Epithelial cell of esophagus (primary cell): ENCODE data around the gene KDM4B.
A peak's percentile ranks its signal among the peaks of the same experiment; 100 is the strongest.

Source experiments
- DNase-seq: peaks from one replicate; pipeline ENCODE4 v3.0.0; 2010; ENCODE audit warnings: low read depth
- H3K4me3 ChIP-seq: 2 replicates; pipeline ENCODE4 v1.5.1; 2011; ENCODE audit warnings: mild to moderate bottlenecking, low read length, control low read depth
- CTCF ChIP-seq: IDR thresholded peaks from 2 replicates; pipeline ENCODE4 v1.5.1; 2011; ENCODE audit warnings: low read depth, mild to moderate bottlenecking, low read length, control low read depth, inconsistent platforms; ENCODE audit not compliant: insufficient read depth; ENCODE audit errors: missing control alignments

KDM4B gene

DNA sequence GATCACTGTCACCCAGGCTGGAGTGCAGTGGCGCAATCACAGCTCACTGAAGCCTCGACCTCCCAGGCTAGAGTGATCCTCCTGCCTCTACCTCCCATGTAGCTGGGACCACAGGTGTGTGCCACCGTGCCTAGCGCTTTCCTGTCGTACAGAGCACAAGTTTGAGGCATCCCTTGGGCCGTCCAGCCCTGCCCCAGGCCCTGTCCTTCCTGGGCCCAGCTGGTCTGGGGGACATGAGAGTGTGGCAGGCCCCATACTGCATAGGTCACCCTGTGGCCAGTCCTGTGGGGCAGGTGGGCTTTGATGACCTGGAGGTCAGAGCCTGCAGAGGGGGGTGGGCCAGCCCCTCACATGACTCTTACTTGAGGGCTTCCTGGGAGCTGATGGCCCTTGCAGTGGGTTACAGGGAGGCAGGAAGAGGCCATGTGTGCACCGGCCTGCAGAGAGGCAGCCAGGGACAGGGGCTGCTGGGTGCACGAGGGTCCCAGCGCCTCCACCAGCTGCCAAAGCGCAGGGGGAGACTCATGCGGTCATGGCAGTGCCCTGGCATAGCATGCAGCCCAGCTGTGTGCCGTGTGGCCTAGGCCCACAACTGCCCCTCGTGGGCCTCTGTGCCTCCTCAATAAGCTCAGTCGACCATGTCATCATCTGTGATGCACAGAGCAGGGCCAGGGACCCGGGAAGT lies 61.4 kb downstream of the KDM4B start:
- no peak for DNase-seq
- H3K4me3 ChIP-seq, result no peak overlapping the region
- no peak for TF ChIP-seq CTCF

GRCh38 chr19:5030822-5031221 lies 61.9 kb downstream of the KDM4B start:
- DNase-seq, result no peak
- H3K4me3 ChIP-seq, result no peak overlapping the region
- TF ChIP-seq CTCF, result no peak

DNA sequence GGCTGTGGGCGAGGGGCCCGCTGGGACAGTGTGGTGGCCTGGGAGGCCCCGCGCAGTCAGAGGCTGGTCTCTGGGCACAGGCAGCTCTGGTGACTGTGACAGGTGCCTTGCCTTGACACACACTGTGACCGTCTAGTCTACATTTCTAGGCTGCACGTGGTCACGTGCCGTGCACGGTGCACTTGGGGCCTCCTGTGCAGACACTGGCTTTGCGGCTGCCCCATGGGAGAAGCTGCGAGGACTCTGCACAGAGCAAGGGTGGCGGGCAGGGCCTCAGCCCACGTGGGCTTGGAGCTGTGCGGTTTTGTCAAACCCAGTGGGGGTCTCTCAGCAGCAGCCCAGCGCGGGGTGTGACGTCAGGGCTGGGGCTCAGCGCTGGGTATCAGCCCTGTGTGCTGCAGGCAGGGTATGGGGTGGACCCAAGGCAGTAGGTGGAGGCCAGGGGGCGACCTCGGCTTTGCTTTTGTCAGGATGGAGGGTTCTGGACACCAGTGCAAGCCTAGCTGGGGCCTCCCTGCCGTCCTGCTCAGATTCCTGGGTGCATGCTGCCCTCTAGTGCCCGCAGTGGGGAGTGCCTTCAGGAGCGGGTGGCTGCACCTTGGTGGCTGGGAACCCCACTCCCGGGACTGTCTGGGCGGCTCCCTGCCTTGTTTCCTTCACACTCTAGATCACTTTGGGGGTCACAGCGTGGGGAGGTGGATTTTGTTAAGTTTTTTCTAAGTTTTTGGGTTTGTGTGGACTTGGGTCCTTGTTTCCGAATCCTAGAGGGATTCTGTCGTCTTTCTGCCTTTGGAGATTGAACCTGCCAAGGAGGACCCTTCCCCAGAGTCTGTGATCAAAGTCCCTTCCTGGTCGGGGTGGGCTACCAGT lies 62.6 kb downstream of the KDM4B start:
- DNase-seq, result peak; percentile 74
- TF ChIP-seq CTCF, result peak; percentile 92
- no peak overlapping the region for H3K4me3 ChIP-seq

- TF ChIP-seq CTCF, result no peak
- DNase-seq, result no peak
These were observed 63.4 kb downstream of the KDM4B start for GRCh38 chr19:5032101-5032967.

DNA sequence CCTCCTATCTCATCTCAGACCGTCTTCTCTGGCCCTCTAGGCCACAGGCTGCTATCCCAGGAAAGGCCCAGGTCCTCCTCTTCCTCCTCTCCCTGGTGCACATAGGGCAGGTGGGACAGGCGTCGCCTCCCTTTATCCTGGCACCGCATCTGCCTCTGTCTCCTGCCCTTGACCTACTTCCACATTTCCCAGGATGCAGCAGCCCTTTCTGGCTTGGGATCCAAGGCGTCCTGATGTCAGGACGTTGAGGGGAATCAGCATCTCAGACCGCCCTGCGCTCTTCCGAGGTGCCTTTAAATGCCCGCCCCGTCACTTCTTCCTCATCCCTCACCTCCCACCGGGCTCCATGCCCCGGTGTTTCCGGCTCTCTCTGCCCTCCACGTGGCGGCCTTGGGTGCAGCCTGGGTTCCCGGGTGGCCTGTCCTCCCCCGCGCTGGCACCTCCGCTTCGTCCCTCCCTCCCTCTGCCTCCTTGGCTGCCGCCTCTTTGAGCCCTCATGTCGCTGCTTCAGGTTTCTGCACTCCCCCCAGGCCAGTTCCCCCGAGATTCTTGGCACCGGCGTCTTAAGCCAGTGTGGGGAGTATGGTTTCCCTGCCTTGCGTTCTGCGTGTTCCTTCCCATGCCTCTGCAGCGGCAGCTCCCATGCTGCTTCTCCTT lies 66.3 kb downstream of the KDM4B start:
- no peak for DNase-seq
- no peak overlapping the region for H3K4me3 ChIP-seq
- TF ChIP-seq CTCF, result no peak

More at GRCh38 chr19:5032101-5032967, 63.4 kb downstream of the KDM4B start:
- H3K4me3 ChIP-seq, result no peak overlapping the region
